HEK293 (cell line): ENCODE data around the gene KCNK1.

ENCODE experiments used
- PRDM1 ChIP-seq: fragments of 450-650 bp; formaldehyde crosslinking; IDR thresholded peaks from 2 replicates; pipeline ENCODE4; 2016; ENCODE audit warnings: missing biosample characterization, missing genetic modification characterization
- RBAK ChIP-seq: fragments of 450-650 bp; formaldehyde crosslinking; IDR thresholded peaks from 2 replicates; pipeline ENCODE4 v1.5.1; 2016; ENCODE audit warnings: missing biosample characterization, missing genetic modification characterization
- SALL2 ChIP-seq: fragments of 450-650 bp; formaldehyde crosslinking; IDR thresholded peaks from 2 replicates; pipeline ENCODE4 v1.5.0; 2017; ENCODE audit warnings: missing biosample characterization, mild to moderate bottlenecking, missing genetic modification characterization, borderline replicate concordance
- SCRT2 ChIP-seq: fragments of 450-650 bp; formaldehyde crosslinking; IDR thresholded peaks from 2 replicates; pipeline ENCODE4 v1.5.1; 2016; ENCODE audit warnings: missing biosample characterization, missing genetic modification characterization
- SETDB1 ChIP-seq: IDR thresholded peaks from one replicate; pipeline ENCODE4 v1.6.1; 2017; ENCODE audit warnings: mild to moderate bottlenecking, low read length, moderate library complexity, mixed read lengths; ENCODE audit not compliant: insufficient read length
- ZBTB21 ChIP-seq: fragments of 450-650 bp; formaldehyde crosslinking; IDR thresholded peaks from 2 replicates; pipeline ENCODE4 v1.5.1; 2017; ENCODE audit warnings: missing biosample characterization, missing genetic modification characterization
- ZNF112 ChIP-seq: fragments of 450-650 bp; formaldehyde crosslinking; IDR thresholded peaks from 2 replicates; pipeline ENCODE4 v1.5.0; 2017; ENCODE audit warnings: missing biosample characterization, missing genetic modification characterization
- ZNF138 ChIP-seq: fragments of 450-650 bp; formaldehyde crosslinking; IDR thresholded peaks from 2 replicates; pipeline ENCODE4 v1.5.1; 2016; ENCODE audit warnings: missing biosample characterization, missing genetic modification characterization, borderline replicate concordance
- ZNF146 ChIP-seq: fragments of 450-650 bp; formaldehyde crosslinking; IDR thresholded peaks from 2 replicates; pipeline ENCODE4 v1.5.1; 2016; ENCODE audit warnings: missing biosample characterization, missing genetic modification characterization
- ZNF2 ChIP-seq: fragments of 450-650 bp; formaldehyde crosslinking; IDR thresholded peaks from 2 replicates; pipeline ENCODE4 v1.5.1; 2016; ENCODE audit warnings: missing biosample characterization, missing genetic modification characterization
- ZNF214 ChIP-seq: fragments of 450-650 bp; formaldehyde crosslinking; IDR thresholded peaks from 2 replicates; pipeline ENCODE4 v1.5.1; 2017; ENCODE audit warnings: missing biosample characterization, mild to moderate bottlenecking, missing genetic modification characterization, borderline replicate concordance
- ZNF274 ChIP-seq, 2 experiments: fragments of 200-500 bp in 1 of 2; fragments of 450-650 bp in 1 of 2; sonication (Bioruptor generic) in 1 of 2; formaldehyde crosslinking in 1 of 2; IDR thresholded peaks; 2 replicates each; pipeline versions ENCODE4 v1.5.1 to v1.6.1; 2014 to 2016; ENCODE audit warnings: borderline replicate concordance in 1 of 2, inconsistent platforms in 1 of 2, low read length in 1 of 2, missing biosample characterization in 1 of 2, missing genetic modification characterization in 1 of 2
- ZNF292 ChIP-seq: fragments of 450-650 bp; formaldehyde crosslinking; IDR thresholded peaks from 2 replicates; pipeline ENCODE4 v1.5.1; 2016; ENCODE audit warnings: low read depth, missing biosample characterization, missing genetic modification characterization, borderline replicate concordance
- ZNF302 ChIP-seq: fragments of 450-650 bp; formaldehyde crosslinking; IDR thresholded peaks from 2 replicates; pipeline ENCODE4 v1.5.1; 2016; ENCODE audit warnings: missing biosample characterization, missing genetic modification characterization, low read depth
- ZNF350 ChIP-seq: fragments of 450-650 bp; formaldehyde crosslinking; IDR thresholded peaks from 2 replicates; pipeline ENCODE4 v1.5.0; 2017; ENCODE audit warnings: missing biosample characterization, mild to moderate bottlenecking, missing genetic modification characterization
- ZNF366 ChIP-seq: fragments of 450-650 bp; formaldehyde crosslinking; conservative IDR thresholded peaks from 2 replicates; pipeline ENCODE4 v1.5.1; 2016; ENCODE audit warnings: missing biosample characterization, missing genetic modification characterization
- ZNF394 ChIP-seq: fragments of 450-650 bp; formaldehyde crosslinking; IDR thresholded peaks from 2 replicates; pipeline ENCODE4 v1.5.1; 2016; ENCODE audit warnings: missing biosample characterization, missing genetic modification characterization, mild to moderate bottlenecking, moderate library complexity, borderline replicate concordance
- ZNF423 ChIP-seq: fragments of 450-650 bp; formaldehyde crosslinking; IDR thresholded peaks from 2 replicates; pipeline ENCODE4 v1.5.1; 2016; ENCODE audit warnings: missing biosample characterization, missing genetic modification characterization
- ZNF473 ChIP-seq: fragments of 450-650 bp; formaldehyde crosslinking; IDR thresholded peaks from 2 replicates; pipeline ENCODE4 v1.5.1; 2017; ENCODE audit warnings: missing biosample characterization, missing genetic modification characterization
- ZNF548 ChIP-seq: fragments of 450-650 bp; formaldehyde crosslinking; IDR thresholded peaks from 2 replicates; pipeline ENCODE4 v1.5.1; 2016; ENCODE audit warnings: missing biosample characterization, missing genetic modification characterization
- ZNF585B ChIP-seq: fragments of 450-650 bp; formaldehyde crosslinking; IDR thresholded peaks from 2 replicates; pipeline ENCODE4 v1.5.1; 2016; ENCODE audit warnings: missing biosample characterization, missing genetic modification characterization
- ZNF623 ChIP-seq: fragments of 450-650 bp; formaldehyde crosslinking; IDR thresholded peaks from 2 replicates; pipeline ENCODE4 v1.5.1; 2016; ENCODE audit warnings: missing biosample characterization, missing genetic modification characterization
- ZNF626 ChIP-seq: fragments of 450-650 bp; sonication (Bioruptor Pico); formaldehyde crosslinking; IDR thresholded peaks from 2 replicates; pipeline ENCODE4 v1.5.1; 2018; ENCODE audit warnings: missing biosample characterization, missing genetic modification characterization, inconsistent platforms
- ZNF629 ChIP-seq: fragments of 450-650 bp; formaldehyde crosslinking; IDR thresholded peaks from 2 replicates; pipeline ENCODE4 v1.5.1; 2017; ENCODE audit warnings: missing biosample characterization, missing genetic modification characterization
- ZNF670 ChIP-seq: fragments of 450-650 bp; formaldehyde crosslinking; IDR thresholded peaks from 2 replicates; pipeline ENCODE4 v1.5.1; 2016; ENCODE audit warnings: missing biosample characterization, missing genetic modification characterization, low read depth
- ZNF701 ChIP-seq: fragments of 450-650 bp; formaldehyde crosslinking; IDR thresholded peaks from 2 replicates; pipeline ENCODE4 v1.5.1; 2016; ENCODE audit warnings: missing biosample characterization, missing genetic modification characterization
- ZSCAN23 ChIP-seq: fragments of 450-650 bp; formaldehyde crosslinking; IDR thresholded peaks from 2 replicates; pipeline ENCODE4 v1.5.1; 2016; ENCODE audit warnings: missing biosample characterization, missing genetic modification characterization
- ZXDB ChIP-seq: fragments of 450-650 bp; formaldehyde crosslinking; IDR thresholded peaks from 2 replicates; pipeline ENCODE4 v1.5.1; 2016; ENCODE audit warnings: missing biosample characterization, missing genetic modification characterization
- TF ChIP-seq, protein P1 (sequence below): fragments of 450-650 bp; formaldehyde crosslinking; IDR thresholded peaks from 2 replicates; pipeline ENCODE4 v1.5.1; 2017; ENCODE audit warnings: missing biosample characterization, missing genetic modification characterization
- TF ChIP-seq, protein P2 (sequence below): fragments of 450-650 bp; formaldehyde crosslinking; IDR thresholded peaks from 2 replicates; pipeline ENCODE4 v1.5.1; 2017; ENCODE audit warnings: missing biosample characterization, missing genetic modification characterization
- TF ChIP-seq, protein P3 (sequence below): fragments of 450-650 bp; formaldehyde crosslinking; IDR thresholded peaks from 2 replicates; pipeline ENCODE4 v1.5.1; 2016; ENCODE audit warnings: missing biosample characterization, missing genetic modification characterization
- TF ChIP-seq, protein P4 (sequence below): fragments of 450-650 bp; formaldehyde crosslinking; IDR thresholded peaks from 2 replicates; pipeline ENCODE4 v1.5.1; 2016; ENCODE audit warnings: missing biosample characterization, missing genetic modification characterization, borderline replicate concordance

The KCNK1 gene

DNA sequence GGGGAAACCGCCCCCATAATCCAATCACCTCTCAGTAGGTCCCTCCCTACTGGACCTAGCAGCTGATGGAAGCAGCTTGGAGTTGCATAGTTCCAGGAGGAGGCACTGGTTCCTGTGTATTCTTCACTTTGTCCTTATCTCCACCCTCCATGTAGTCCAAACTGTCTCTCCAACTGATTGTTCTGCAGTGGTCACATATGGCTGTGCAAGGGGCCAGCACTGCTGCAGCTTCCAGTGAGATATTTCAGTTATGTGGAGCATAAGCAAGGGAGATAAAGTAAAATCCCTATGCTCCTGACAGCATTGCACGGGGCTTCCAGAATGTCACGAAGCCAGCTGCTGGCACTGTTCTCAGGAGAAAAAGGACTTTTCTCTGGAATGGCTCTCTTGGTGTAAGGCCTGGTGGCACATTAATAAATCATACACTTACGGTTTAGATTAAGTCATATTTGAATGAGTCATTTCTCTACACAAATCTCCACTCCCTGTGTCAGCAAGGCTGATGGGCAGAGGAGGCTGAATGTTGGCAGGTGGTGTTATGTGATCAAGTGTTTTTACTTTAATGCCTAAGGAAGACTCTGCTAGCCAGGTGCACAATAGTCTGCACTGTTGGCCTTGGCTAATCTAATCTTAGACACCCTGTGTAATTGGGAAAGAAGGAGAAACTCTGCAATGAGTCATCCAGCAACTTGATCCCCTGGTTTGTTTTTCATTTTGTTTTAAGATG, 93.4 kb downstream of the KCNK1 start (continued):
- TF ChIP-seq, protein P1, sequence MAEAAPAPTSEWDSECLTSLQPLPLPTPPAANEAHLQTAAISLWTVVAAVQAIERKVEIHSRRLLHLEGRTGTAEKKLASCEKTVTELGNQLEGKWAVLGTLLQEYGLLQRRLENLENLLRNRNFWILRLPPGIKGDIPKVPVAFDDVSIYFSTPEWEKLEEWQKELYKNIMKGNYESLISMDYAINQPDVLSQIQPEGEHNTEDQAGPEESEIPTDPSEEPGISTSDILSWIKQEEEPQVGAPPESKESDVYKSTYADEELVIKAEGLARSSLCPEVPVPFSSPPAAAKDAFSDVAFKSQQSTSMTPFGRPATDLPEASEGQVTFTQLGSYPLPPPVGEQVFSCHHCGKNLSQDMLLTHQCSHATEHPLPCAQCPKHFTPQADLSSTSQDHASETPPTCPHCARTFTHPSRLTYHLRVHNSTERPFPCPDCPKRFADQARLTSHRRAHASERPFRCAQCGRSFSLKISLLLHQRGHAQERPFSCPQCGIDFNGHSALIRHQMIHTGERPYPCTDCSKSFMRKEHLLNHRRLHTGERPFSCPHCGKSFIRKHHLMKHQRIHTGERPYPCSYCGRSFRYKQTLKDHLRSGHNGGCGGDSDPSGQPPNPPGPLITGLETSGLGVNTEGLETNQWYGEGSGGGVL = no peak
- TF ChIP-seq SALL2 (tag by site-specific recombination) (no peak), ZNF701 (no peak), ZNF629 (tag by site-specific recombination) (peak; percentile 85), ZNF585B (tag by site-specific recombination) (no peak), ZXDB (tag by site-specific recombination) (peak; percentile 92), ZNF292 (no peak), ZSCAN23 (no peak), ZNF548 (tag by site-specific recombination) (no peak), ZBTB21 (tag by site-specific recombination) (peak; percentile 37; the same call in 1 of the 2 replicates), ZNF138 (no peak), ZNF2 (tag by site-specific recombination) (peak; percentile 66; the same call in 1 of the 2 replicates), ZNF623 (tag by site-specific recombination) (no peak; the same call in 1 of the 2 replicates), ZNF473 (no peak), ZNF423 (tag by site-specific recombination) (no peak), ZNF394 (tag by site-specific recombination) (peak; percentile 70; the same call in 1 of the 2 replicates), RBAK (tag by site-specific recombination) (0 out of 2 replicates have a peak, but pooled peaks have one; percentile 31), PRDM1 (tag by site-specific recombination) (peak; percentile 84), ZNF146 (tag by site-specific recombination) (no peak), ZNF274 (IDR thresholded peaks at IDR 0.05; ENCODE audit: low read length) (no peak), ZNF274 (tag by site-specific recombination; IDR thresholded peaks at IDR 0.05; ENCODE audit: borderline replicate concordance) (no peak), ZNF366 (tag by site-specific recombination) (peak; percentile 96), ZNF350 (no peak), ZNF302 (no peak), ZNF112 (tag by site-specific recombination) (no peak), ZNF214 (tag by site-specific recombination) (no peak), ZNF626 (no peak), ZNF670 (no peak), SETDB1 (peak; percentile 46), SCRT2 (tag by site-specific recombination) (no peak)
- TF ChIP-seq, protein P2, sequence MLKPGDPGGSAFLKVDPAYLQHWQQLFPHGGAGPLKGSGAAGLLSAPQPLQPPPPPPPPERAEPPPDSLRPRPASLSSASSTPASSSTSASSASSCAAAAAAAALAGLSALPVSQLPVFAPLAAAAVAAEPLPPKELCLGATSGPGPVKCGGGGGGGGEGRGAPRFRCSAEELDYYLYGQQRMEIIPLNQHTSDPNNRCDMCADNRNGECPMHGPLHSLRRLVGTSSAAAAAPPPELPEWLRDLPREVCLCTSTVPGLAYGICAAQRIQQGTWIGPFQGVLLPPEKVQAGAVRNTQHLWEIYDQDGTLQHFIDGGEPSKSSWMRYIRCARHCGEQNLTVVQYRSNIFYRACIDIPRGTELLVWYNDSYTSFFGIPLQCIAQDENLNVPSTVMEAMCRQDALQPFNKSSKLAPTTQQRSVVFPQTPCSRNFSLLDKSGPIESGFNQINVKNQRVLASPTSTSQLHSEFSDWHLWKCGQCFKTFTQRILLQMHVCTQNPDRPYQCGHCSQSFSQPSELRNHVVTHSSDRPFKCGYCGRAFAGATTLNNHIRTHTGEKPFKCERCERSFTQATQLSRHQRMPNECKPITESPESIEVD (tag by site-specific recombination) = peak; percentile 91
- TF ChIP-seq, protein P3, sequence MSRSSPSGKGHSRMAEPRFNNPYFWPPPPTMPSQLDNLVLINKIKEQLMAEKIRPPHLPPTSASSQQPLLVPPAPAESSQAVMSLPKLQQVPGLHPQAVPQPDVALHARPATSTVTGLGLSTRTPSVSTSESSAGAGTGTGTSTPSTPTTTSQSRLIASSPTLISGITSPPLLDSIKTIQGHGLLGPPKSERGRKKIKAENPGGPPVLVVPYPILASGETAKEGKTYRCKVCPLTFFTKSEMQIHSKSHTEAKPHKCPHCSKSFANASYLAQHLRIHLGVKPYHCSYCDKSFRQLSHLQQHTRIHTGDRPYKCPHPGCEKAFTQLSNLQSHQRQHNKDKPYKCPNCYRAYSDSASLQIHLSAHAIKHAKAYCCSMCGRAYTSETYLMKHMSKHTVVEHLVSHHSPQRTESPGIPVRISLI = 0 out of 2 replicates have a peak, but pooled peaks have one; percentile 71
- TF ChIP-seq, protein P4, sequence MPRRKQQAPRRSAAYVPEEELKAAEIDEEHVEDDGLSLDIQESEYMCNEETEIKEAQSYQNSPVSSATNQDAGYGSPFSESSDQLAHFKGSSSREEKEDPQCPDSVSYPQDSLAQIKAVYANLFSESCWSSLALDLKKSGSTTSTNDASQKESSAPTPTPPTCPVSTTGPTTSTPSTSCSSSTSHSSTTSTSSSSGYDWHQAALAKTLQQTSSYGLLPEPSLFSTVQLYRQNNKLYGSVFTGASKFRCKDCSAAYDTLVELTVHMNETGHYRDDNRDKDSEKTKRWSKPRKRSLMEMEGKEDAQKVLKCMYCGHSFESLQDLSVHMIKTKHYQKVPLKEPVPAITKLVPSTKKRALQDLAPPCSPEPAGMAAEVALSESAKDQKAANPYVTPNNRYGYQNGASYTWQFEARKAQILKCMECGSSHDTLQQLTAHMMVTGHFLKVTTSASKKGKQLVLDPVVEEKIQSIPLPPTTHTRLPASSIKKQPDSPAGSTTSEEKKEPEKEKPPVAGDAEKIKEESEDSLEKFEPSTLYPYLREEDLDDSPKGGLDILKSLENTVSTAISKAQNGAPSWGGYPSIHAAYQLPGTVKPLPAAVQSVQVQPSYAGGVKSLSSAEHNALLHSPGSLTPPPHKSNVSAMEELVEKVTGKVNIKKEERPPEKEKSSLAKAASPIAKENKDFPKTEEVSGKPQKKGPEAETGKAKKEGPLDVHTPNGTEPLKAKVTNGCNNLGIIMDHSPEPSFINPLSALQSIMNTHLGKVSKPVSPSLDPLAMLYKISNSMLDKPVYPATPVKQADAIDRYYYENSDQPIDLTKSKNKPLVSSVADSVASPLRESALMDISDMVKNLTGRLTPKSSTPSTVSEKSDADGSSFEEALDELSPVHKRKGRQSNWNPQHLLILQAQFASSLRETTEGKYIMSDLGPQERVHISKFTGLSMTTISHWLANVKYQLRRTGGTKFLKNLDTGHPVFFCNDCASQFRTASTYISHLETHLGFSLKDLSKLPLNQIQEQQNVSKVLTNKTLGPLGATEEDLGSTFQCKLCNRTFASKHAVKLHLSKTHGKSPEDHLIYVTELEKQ = peak; percentile 66
